ENCODE results near the gene IPO13. TPM values are rescaled to one million over a fixed set of nuclear protein-coding genes. Genes with fewer than 3 reads are reported as not detected.

IPO13 gene
- total RNA-seq, 2 experiments from 2014 or later, result 6.3 to 7.4 TPM

- Histone ChIP-seq H3K27ac (ENCODE audit: low read depth in 1 of 2, low read length in 2 of 2) (no peak overlapping the region), H3K4me1 (ENCODE audit: insufficient read depth, low read length) (peaks cover 48% of the 10 kb centered on the region), H3K27me3 (ENCODE audit: control insufficient read depth in 1 of 2, insufficient read depth in 2 of 2, low read length in 2 of 2) (no peaks in the 10 kb centered on the region), H3K36me3 (ENCODE audit: insufficient read depth, low read length) (peaks cover 20% of the 10 kb centered on the region), H3K4me3 (ENCODE audit: low read length) (no peak overlapping the region), H3K9me3 (ENCODE audit: control insufficient read depth in 1 of 2, insufficient read depth in 1 of 2, low read length in 2 of 2) (no peaks in the 10 kb centered on the region)
- intact Hi-C loops (cut with DNase I, micrococcal nuclease), result loop anchor here in 1 of 2 experiments (10.0 kb wide), 3 partner anchors 383 to 797 kb away; partner anchors contain the start of genes CDC20, CFAP57, EBNA1BP2 and ERI3
- CTCF ChIA-PET, result no interaction called here
- no peaks in the 10 kb centered on the region for H3K27me3 Mint-ChIP-seq
- no peak overlapping the region for H3K27ac Mint-ChIP-seq
- no peak for TF ChIP-seq CTCF (IDR thresholded peaks at IDR 0.05)
- H3K4me3 Mint-ChIP-seq, result peak overlapping the region; percentile 90
- no peaks in the 10 kb centered on the region for H3K9me3 Mint-ChIP-seq
- peaks cover 31% of the 10 kb centered on the region for H3K36me3 Mint-ChIP-seq (ENCODE audit: low read depth)
- ATAC-seq (ENCODE audit: poor library complexity) (no peak), DNase-seq (no peak)
- peaks cover 50% of the 10 kb centered on the region for H3K4me1 Mint-ChIP-seq (ENCODE audit: low read depth)
- POLR2A ChIA-PET, result no interaction called here
Measured at GRCh38 chr1:43971336-43971980, 24.7 kb downstream of the IPO13 start.

- Histone ChIP-seq H3K4me3 (ENCODE audit: low read length) (peak overlapping the region; percentile 99), H3K9me3 (ENCODE audit: control insufficient read depth in 1 of 2, insufficient read depth in 1 of 2, low read length in 2 of 2) (no peaks in the 10 kb centered on the region), H3K27me3 (ENCODE audit: control insufficient read depth in 1 of 2, insufficient read depth in 2 of 2, low read length in 2 of 2) (no peaks in the 10 kb centered on the region), H3K4me1 (ENCODE audit: insufficient read depth, low read length) (peaks cover 65% of the 10 kb centered on the region), H3K36me3 (ENCODE audit: insufficient read depth, low read length) (peaks cover 40% of the 10 kb centered on the region), H3K27ac (ENCODE audit: low read depth in 1 of 2, low read length in 2 of 2) (peak overlapping the region; percentile 78 to 86)
- no peak for TF ChIP-seq CTCF (IDR thresholded peaks at IDR 0.05)
- no peaks in the 10 kb centered on the region for H3K27me3 Mint-ChIP-seq
- ChIA-PET POLR2A (interaction anchor here (0.8 to 2.6 kb wide), 3 partner anchors 18 to 56 kb away, joined by 3 to 10 read pairs (median 6); no protein-coding TSS in a partner anchor), CTCF (interaction anchor here (2.2 to 2.8 kb wide), 4 partner anchors 17 to 62 kb away, joined by 6 to 13 read pairs (median 12); partner anchors contain the start of genes ARTN, CCDC24 and IPO13)
- intact Hi-C loops (cut with DNase I, micrococcal nuclease), result loop anchor here (1.0 to 10.0 kb wide), 5 partner anchors 28 to 799 kb away; partner anchors contain the start of genes IPO13 (in 2 of the 2), CDC20 (in 1 of the 2), CFAP57 (in 1 of the 2) and EBNA1BP2 (in 1 of the 2)
- DNase-seq, result no peak
- peak overlapping the region; percentile 96 for H3K4me3 Mint-ChIP-seq
- H3K9me3 Mint-ChIP-seq, result no peaks in the 10 kb centered on the region
- H3K4me1 Mint-ChIP-seq (ENCODE audit: low read depth), result peaks cover 73% of the 10 kb centered on the region
- peaks cover 54% of the 10 kb centered on the region for H3K36me3 Mint-ChIP-seq (ENCODE audit: low read depth)
- H3K27ac Mint-ChIP-seq, result peak overlapping the region; percentile 92
- no peak for ATAC-seq (ENCODE audit: poor library complexity)
Measured at GRCh38 chr1:43973981-43974442, 27.3 kb downstream of the IPO13 start.

- Mint-ChIP-seq H3K9me3 (no peaks in the 10 kb centered on the region), H3K4me1 (ENCODE audit: low read depth) (peaks cover 68% of the 10 kb centered on the region), H3K27ac (peak within 1 kb of the TSS; percentile 92), H3K4me3 (peak within 1 kb of the TSS; percentile 96), H3K36me3 (ENCODE audit: low read depth) (peaks cover 52% of the 10 kb centered on the region), H3K27me3 (peaks cover under 1% of the 10 kb centered on the region)
- ATAC-seq (ENCODE audit: poor library complexity) (peak; percentile 72), DNase-seq (peak; percentile 85 to 96 (median 91))
- POLR2A ChIA-PET, result interaction anchor here (0.8 to 2.6 kb wide), 6 partner anchors 12 to 55 kb away, joined by 3 to 10 read pairs (median 6); partner anchors contain the start of gene IPO13
- peaks cover 40% of the 10 kb centered on the region for H3K36me3 ChIP-seq (ENCODE audit: insufficient read depth, low read length)
- intact Hi-C loops (cut with DNase I, micrococcal nuclease), result loop anchor here (1.0 to 10.0 kb wide), 8 partner anchors 17 to 1207 kb away; partner anchors contain the start of genes IPO13 (in 2 of the 2), C1orf50 (in 1 of the 2), CCDC24 (in 1 of the 2) and CDC20 (in 1 of the 2)
- no peaks in the 10 kb centered on the region for H3K9me3 ChIP-seq (ENCODE audit: control insufficient read depth in 1 of 2, insufficient read depth in 1 of 2, low read length in 2 of 2)
- peaks cover under 1% of the 10 kb centered on the region in 2 experiments for H3K27me3 ChIP-seq (ENCODE audit: control insufficient read depth in 1 of 2, insufficient read depth in 2 of 2, low read length in 2 of 2)
- H3K4me1 ChIP-seq (ENCODE audit: insufficient read depth, low read length), result peaks cover 61% of the 10 kb centered on the region
- peak within 1 kb of the TSS; percentile 78 to 86 for H3K27ac ChIP-seq (ENCODE audit: low read depth in 1 of 2, low read length in 2 of 2)
- CTCF ChIA-PET, result interaction anchor here (1.0 to 2.8 kb wide), 6 partner anchors 16 to 71 kb away, joined by 4 to 13 read pairs (median 8); partner anchors contain the start of genes ARTN, CCDC24 and IPO13
- no peak for TF ChIP-seq CTCF (IDR thresholded peaks at IDR 0.05)
- H3K4me3 ChIP-seq (ENCODE audit: low read length), result peak within 1 kb of the TSS; percentile 99
Measured at GRCh38 chr1:43974443-43975248, 27.9 kb downstream of the IPO13 start, which contains the start of gene ATP6V0B. Gene ATP6V0B, plus strand, starts transcription at chr1:43974960. Its CDS starts 81 bp downstream, at chr1:43975041.

Measured in CD4-positive, alpha-beta T cell (primary cell).